HEK293 (cell line): Measurements from ENCODE around the gene BRF1.

Experiments
- TCF7L2 ChIP-seq: IDR thresholded peaks from 2 replicates; pipeline ENCODE4 v1.6.1; 2011; ENCODE audit warnings: low read depth, mild to moderate bottlenecking, inconsistent platforms, low read length, moderate library complexity, borderline replicate concordance
- ZBTB20 ChIP-seq: fragments of 450-650 bp; formaldehyde crosslinking; IDR thresholded peaks from 2 replicates; pipeline ENCODE4 v1.5.1; 2016; ENCODE audit warnings: missing biosample characterization, missing genetic modification characterization
- ZFP37 ChIP-seq: fragments of 450-650 bp; formaldehyde crosslinking; IDR thresholded peaks from 2 replicates; pipeline ENCODE4 v1.5.1; 2016; ENCODE audit warnings: missing biosample characterization, missing genetic modification characterization
- ZNF121 ChIP-seq: fragments of 450-650 bp; formaldehyde crosslinking; IDR thresholded peaks from 2 replicates; pipeline ENCODE4 v1.5.1; 2016; ENCODE audit warnings: missing biosample characterization, missing genetic modification characterization
- ZNF24 ChIP-seq: fragments of 450-650 bp; formaldehyde crosslinking; IDR thresholded peaks from 2 replicates; pipeline ENCODE4 v1.5.1; 2016; ENCODE audit warnings: missing biosample characterization, missing genetic modification characterization
- ZNF654 ChIP-seq: fragments of 450-650 bp; formaldehyde crosslinking; IDR thresholded peaks from 2 replicates; pipeline ENCODE4 v1.5.1; 2016; ENCODE audit warnings: low read depth, missing biosample characterization, missing genetic modification characterization
- ZNF658 ChIP-seq: fragments of 450-650 bp; formaldehyde crosslinking; IDR thresholded peaks from 2 replicates; pipeline ENCODE4; 2016; ENCODE audit warnings: missing biosample characterization, missing genetic modification characterization
- ZSCAN16 ChIP-seq: fragments of 450-650 bp; formaldehyde crosslinking; IDR thresholded peaks from 2 replicates; pipeline ENCODE4 v1.5.1; 2016; ENCODE audit warnings: missing biosample characterization, missing genetic modification characterization
- TF ChIP-seq, protein P1 (sequence below): fragments of 450-650 bp; formaldehyde crosslinking; IDR thresholded peaks from 2 replicates; pipeline ENCODE4 v1.5.1; 2016; ENCODE audit warnings: missing biosample characterization, missing genetic modification characterization
- TF ChIP-seq, protein P2 (sequence below): fragments of 450-650 bp; formaldehyde crosslinking; IDR thresholded peaks from 2 replicates; pipeline ENCODE4 v1.5.1; 2017; ENCODE audit warnings: missing biosample characterization, missing genetic modification characterization
- TF ChIP-seq, protein P3 (sequence below): fragments of 450-650 bp; formaldehyde crosslinking; IDR thresholded peaks from 2 replicates; pipeline ENCODE4 v1.5.1; 2016; ENCODE audit warnings: missing biosample characterization, missing genetic modification characterization
- TF ChIP-seq, protein P4 (sequence below): fragments of 450-650 bp; formaldehyde crosslinking; IDR thresholded peaks from 2 replicates; pipeline ENCODE4 v1.5.1; 2016; ENCODE audit warnings: missing biosample characterization, missing genetic modification characterization, borderline replicate concordance
- TF ChIP-seq, protein P5 (sequence below): fragments of 450-650 bp; formaldehyde crosslinking; IDR thresholded peaks from 2 replicates; pipeline ENCODE4 v1.5.1; 2016; ENCODE audit warnings: missing biosample characterization, missing genetic modification characterization

DNA sequence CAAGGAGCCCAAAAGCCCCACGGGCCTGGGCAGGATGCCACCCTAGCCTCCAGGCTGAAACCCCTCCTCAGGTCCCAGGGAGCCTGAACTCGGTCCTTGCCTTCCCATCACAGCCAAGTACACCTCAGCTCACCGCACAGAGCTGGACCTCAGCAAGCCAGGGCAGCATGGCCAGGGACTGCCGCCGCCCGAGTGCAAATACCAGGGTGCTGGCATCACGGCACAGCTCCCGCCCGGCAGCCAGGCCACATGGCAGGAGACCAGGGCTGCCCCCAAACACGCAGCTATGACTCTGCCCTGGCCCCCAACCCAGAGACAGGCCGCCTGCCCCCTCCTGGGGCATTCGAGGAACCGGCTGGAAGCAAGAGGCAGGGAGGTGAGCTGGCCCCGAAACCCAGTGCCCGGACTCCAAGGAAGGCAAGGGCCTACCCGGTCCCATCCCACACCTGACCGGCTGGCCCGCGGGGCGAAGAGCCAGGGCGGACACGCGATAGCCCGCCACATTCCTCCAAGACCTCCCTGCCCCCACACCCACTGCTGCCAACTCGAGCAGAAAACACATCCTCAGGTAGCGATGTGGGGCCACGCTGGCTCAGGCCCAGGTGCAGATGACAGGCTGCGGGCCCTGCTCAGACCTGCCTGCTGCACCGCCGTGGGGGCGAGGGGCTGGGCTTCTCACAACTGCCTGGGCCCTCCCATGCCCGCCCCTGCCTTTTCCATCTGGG is 134.9 kb downstream of the BRF1 start:
- TF ChIP-seq, protein P1, sequence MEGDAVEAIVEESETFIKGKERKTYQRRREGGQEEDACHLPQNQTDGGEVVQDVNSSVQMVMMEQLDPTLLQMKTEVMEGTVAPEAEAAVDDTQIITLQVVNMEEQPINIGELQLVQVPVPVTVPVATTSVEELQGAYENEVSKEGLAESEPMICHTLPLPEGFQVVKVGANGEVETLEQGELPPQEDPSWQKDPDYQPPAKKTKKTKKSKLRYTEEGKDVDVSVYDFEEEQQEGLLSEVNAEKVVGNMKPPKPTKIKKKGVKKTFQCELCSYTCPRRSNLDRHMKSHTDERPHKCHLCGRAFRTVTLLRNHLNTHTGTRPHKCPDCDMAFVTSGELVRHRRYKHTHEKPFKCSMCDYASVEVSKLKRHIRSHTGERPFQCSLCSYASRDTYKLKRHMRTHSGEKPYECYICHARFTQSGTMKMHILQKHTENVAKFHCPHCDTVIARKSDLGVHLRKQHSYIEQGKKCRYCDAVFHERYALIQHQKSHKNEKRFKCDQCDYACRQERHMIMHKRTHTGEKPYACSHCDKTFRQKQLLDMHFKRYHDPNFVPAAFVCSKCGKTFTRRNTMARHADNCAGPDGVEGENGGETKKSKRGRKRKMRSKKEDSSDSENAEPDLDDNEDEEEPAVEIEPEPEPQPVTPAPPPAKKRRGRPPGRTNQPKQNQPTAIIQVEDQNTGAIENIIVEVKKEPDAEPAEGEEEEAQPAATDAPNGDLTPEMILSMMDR: no peak
- TF ChIP-seq ZNF658 (tag by site-specific recombination): no peak
- no peak for TF ChIP-seq ZNF24 (tag by site-specific recombination)
- TF ChIP-seq ZFP37 (tag by site-specific recombination): no peak
- TF ChIP-seq, protein P2, sequence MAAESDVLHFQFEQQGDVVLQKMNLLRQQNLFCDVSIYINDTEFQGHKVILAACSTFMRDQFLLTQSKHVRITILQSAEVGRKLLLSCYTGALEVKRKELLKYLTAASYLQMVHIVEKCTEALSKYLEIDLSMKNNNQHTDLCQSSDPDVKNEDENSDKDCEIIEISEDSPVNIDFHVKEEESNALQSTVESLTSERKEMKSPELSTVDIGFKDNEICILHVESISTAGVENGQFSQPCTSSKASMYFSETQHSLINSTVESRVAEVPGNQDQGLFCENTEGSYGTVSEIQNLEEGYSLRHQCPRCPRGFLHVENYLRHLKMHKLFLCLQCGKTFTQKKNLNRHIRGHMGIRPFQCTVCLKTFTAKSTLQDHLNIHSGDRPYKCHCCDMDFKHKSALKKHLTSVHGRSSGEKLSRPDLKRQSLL: no peak
- TF ChIP-seq, protein P3, sequence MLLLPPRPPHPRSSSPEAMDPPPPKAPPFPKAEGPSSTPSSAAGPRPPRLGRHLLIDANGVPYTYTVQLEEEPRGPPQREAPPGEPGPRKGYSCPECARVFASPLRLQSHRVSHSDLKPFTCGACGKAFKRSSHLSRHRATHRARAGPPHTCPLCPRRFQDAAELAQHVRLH (tag by site-specific recombination): no peak
- TF ChIP-seq, protein P4, sequence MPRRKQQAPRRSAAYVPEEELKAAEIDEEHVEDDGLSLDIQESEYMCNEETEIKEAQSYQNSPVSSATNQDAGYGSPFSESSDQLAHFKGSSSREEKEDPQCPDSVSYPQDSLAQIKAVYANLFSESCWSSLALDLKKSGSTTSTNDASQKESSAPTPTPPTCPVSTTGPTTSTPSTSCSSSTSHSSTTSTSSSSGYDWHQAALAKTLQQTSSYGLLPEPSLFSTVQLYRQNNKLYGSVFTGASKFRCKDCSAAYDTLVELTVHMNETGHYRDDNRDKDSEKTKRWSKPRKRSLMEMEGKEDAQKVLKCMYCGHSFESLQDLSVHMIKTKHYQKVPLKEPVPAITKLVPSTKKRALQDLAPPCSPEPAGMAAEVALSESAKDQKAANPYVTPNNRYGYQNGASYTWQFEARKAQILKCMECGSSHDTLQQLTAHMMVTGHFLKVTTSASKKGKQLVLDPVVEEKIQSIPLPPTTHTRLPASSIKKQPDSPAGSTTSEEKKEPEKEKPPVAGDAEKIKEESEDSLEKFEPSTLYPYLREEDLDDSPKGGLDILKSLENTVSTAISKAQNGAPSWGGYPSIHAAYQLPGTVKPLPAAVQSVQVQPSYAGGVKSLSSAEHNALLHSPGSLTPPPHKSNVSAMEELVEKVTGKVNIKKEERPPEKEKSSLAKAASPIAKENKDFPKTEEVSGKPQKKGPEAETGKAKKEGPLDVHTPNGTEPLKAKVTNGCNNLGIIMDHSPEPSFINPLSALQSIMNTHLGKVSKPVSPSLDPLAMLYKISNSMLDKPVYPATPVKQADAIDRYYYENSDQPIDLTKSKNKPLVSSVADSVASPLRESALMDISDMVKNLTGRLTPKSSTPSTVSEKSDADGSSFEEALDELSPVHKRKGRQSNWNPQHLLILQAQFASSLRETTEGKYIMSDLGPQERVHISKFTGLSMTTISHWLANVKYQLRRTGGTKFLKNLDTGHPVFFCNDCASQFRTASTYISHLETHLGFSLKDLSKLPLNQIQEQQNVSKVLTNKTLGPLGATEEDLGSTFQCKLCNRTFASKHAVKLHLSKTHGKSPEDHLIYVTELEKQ (tag by site-specific recombination): no peak
- no peak for TF ChIP-seq ZNF654 (tag by site-specific recombination)
- no peak for TF ChIP-seq ZNF121 (tag by site-specific recombination)
- TF ChIP-seq ZSCAN16 (tag by site-specific recombination): no peak
- no peak for TF ChIP-seq TCF7L2
- TF ChIP-seq, protein P5, sequence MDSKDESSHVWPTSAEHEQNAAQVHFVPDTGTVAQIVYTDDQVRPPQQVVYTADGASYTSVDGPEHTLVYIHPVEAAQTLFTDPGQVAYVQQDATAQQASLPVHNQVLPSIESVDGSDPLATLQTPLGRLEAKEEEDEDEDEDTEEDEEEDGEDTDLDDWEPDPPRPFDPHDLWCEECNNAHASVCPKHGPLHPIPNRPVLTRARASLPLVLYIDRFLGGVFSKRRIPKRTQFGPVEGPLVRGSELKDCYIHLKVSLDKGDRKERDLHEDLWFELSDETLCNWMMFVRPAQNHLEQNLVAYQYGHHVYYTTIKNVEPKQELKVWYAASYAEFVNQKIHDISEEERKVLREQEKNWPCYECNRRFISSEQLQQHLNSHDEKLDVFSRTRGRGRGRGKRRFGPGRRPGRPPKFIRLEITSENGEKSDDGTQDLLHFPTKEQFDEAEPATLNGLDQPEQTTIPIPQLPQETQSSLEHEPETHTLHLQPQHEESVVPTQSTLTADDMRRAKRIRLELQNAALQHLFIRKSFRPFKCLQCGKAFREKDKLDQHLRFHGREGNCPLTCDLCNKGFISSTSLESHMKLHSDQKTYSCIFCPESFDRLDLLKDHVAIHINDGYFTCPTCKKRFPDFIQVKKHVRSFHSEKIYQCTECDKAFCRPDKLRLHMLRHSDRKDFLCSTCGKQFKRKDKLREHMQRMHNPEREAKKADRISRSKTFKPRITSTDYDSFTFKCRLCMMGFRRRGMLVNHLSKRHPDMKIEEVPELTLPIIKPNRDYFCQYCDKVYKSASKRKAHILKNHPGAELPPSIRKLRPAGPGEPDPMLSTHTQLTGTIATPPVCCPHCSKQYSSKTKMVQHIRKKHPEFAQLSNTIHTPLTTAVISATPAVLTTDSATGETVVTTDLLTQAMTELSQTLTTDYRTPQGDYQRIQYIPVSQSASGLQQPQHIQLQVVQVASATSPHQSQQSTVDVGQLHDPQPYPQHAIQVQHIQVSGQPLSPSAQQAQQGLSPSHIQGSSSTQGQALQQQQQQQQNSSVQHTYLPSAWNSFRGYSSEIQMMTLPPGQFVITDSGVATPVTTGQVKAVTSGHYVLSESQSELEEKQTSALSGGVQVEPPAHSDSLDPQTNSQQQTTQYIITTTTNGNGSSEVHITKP (tag by site-specific recombination): no peak
- no peak for TF ChIP-seq ZBTB20 (tag by site-specific recombination)
